Mesenchymal stem cell (in vitro differentiated cells and primary cell): Measurements from ENCODE around the gene ZFP69.
"Not testable (repeated sequence)": the region's sequence is repeated elsewhere in the genome, so short reads cannot be mapped to it uniquely, and the experiment has no call there.

ENCODE experiments used
- DNase-seq: peaks from one replicate; pipeline ENCODE4 v3.0.0-alpha.2; 2013
- H2AFZ ChIP-seq: one replicate; pipeline ENCODE4 v1.6.1; 2013; ENCODE audit warnings: low read depth, mild to moderate bottlenecking, control low read depth, inconsistent platforms, low read length, moderate library complexity
- H2AK5ac ChIP-seq: 2 replicates; pipeline ENCODE4 v1.6.1; 2013; ENCODE audit warnings: low read length, moderate library complexity, mild to moderate bottlenecking, inconsistent platforms; ENCODE audit not compliant: severe bottlenecking
- H2BK120ac ChIP-seq: one replicate; pipeline ENCODE4 v1.6.1; 2013; ENCODE audit warnings: low read depth, mild to moderate bottlenecking, inconsistent platforms, low read length, moderate library complexity
- H2BK12ac ChIP-seq, 2 experiments: one replicate each; pipeline ENCODE4 v1.6.1; 2013; ENCODE audit warnings: inconsistent platforms in 2 of 2, low read length in 2 of 2, mild to moderate bottlenecking in 2 of 2, moderate library complexity in 2 of 2, control low read depth in 1 of 2
- H2BK15ac ChIP-seq: one replicate; pipeline ENCODE4 v1.6.1; 2013; ENCODE audit warnings: mild to moderate bottlenecking, low read depth, inconsistent platforms; ENCODE audit not compliant: poor library complexity, severe bottlenecking
- H2BK5ac ChIP-seq: 2 replicates; pipeline ENCODE4 v1.6.1; 2013; ENCODE audit warnings: low read depth, mild to moderate bottlenecking, low read length, control low read depth, inconsistent platforms; ENCODE audit not compliant: poor library complexity, severe bottlenecking
- H3K14ac ChIP-seq, 2 experiments: one replicate each; pipeline ENCODE4 v1.6.1; 2013; ENCODE audit warnings: inconsistent platforms in 2 of 2, low read length in 2 of 2, control low read depth in 1 of 2, mild to moderate bottlenecking in 1 of 2, moderate library complexity in 1 of 2
- H3K18ac ChIP-seq, 2 experiments: one replicate each; pipeline ENCODE4 v1.6.1; 2013; ENCODE audit warnings: inconsistent platforms in 2 of 2, low read length in 2 of 2, control low read depth in 1 of 2, low read depth in 1 of 2, mild to moderate bottlenecking in 1 of 2
- H3K23ac ChIP-seq, 2 experiments: one replicate each; pipeline ENCODE4 v1.6.1; 2013; ENCODE audit warnings: inconsistent platforms in 2 of 2, low read length in 2 of 2, mild to moderate bottlenecking in 2 of 2, moderate library complexity in 2 of 2, control low read depth in 1 of 2
- H3K27ac ChIP-seq: 2 replicates; pipeline ENCODE4 v1.5.1; 2013; ENCODE audit warnings: mild to moderate bottlenecking, moderate library complexity, low read length, control low read depth, inconsistent platforms; ENCODE audit not compliant: poor library complexity, severe bottlenecking
- H3K27me3 ChIP-seq, 2 experiments: 2 replicates each; pipeline versions ENCODE4 v1.6.1 to v1.7.0; 2013; ENCODE audit warnings: low read length in 2 of 2, mild to moderate bottlenecking in 2 of 2, moderate library complexity in 2 of 2, control low read depth in 1 of 2, inconsistent platforms in 1 of 2; ENCODE audit not compliant: control insufficient read depth in 1 of 2, insufficient read depth in 1 of 2
- H3K36me3 ChIP-seq, 2 experiments: 2 replicates each; pipeline versions ENCODE4 v1.6.1 to v1.7.0; 2013; ENCODE audit warnings: low read length in 2 of 2, control low read depth in 1 of 2, inconsistent platforms in 1 of 2, low read depth in 1 of 2, mild to moderate bottlenecking in 1 of 2; ENCODE audit not compliant: insufficient read depth in 2 of 2, control insufficient read depth in 1 of 2
- H3K4ac ChIP-seq, 2 experiments: one replicate each; pipeline ENCODE4 v1.6.1; 2013; ENCODE audit warnings: inconsistent platforms in 2 of 2, low read length in 2 of 2, mild to moderate bottlenecking in 2 of 2, moderate library complexity in 2 of 2, control low read depth in 1 of 2, low read depth in 1 of 2
- H3K4me1 ChIP-seq: 2 replicates; pipeline ENCODE4 v1.6.1; 2013; ENCODE audit warnings: low read depth, low read length, control low read depth; ENCODE audit not compliant: control insufficient read depth, insufficient read depth
- H3K4me2 ChIP-seq: 2 replicates; pipeline ENCODE4 v1.6.1; 2013; ENCODE audit warnings: low read length, mild to moderate bottlenecking, inconsistent platforms; ENCODE audit not compliant: poor library complexity, severe bottlenecking
- H3K4me3 ChIP-seq, 2 experiments: 2 replicates each; pipeline versions ENCODE4 v1.5.1 to v1.7.0; 2013; ENCODE audit warnings: low read length in 2 of 2, mild to moderate bottlenecking in 2 of 2, control low read depth in 1 of 2, low read depth in 1 of 2; ENCODE audit not compliant: insufficient read depth in 1 of 2
- H3K79me1 ChIP-seq: replicated peaks from 2 replicates; pipeline ENCODE4 v1.6.1; 2013; ENCODE audit warnings: mild to moderate bottlenecking, control low read depth, low read length, inconsistent platforms; ENCODE audit not compliant: poor library complexity, severe bottlenecking
- H3K9ac ChIP-seq: 2 replicates; pipeline ENCODE4 v1.7.0; 2013; ENCODE audit warnings: mild to moderate bottlenecking, low read length, moderate library complexity
- H3K9me3 ChIP-seq: 2 replicates; pipeline ENCODE4 v1.7.0; 2013; ENCODE audit warnings: mild to moderate bottlenecking, low read length; ENCODE audit not compliant: control insufficient read depth
- H4K8ac ChIP-seq: one replicate; pipeline ENCODE4 v1.6.1; 2013; ENCODE audit warnings: inconsistent platforms, mild to moderate bottlenecking, low read length, moderate library complexity
- H4K91ac ChIP-seq: one replicate; pipeline ENCODE4 v1.6.1; 2013; ENCODE audit warnings: mild to moderate bottlenecking, low read length, inconsistent platforms
- WGBS: methylation state at CpG from one replicate; pipeline ENCODE4 v1.1.7; 2013; ENCODE audit warnings: mixed read lengths; 5-methylcytosine and 5-hydroxymethylcytosine counted together

ZFP69 gene

GRCh38 chr1:40479156-40479555, 2.1 kb downstream of the ZFP69 start:
- no peak overlapping the region for H2BK15ac ChIP-seq
- no peak overlapping the region for H2BK12ac ChIP-seq
- H3K4me2 ChIP-seq = no peak overlapping the region
- no peak overlapping the region for H3K27ac ChIP-seq
- H2AK5ac ChIP-seq = no peak overlapping the region
- H3K9me3 ChIP-seq = peaks cover 54% of the 10 kb centered on the region
- no peak overlapping the region for H3K14ac ChIP-seq
- H2AFZ ChIP-seq = no peak overlapping the region
- no peak overlapping the region for H4K8ac ChIP-seq
- no peaks in the 10 kb centered on the region for H3K27me3 ChIP-seq
- H2BK5ac ChIP-seq = no peak overlapping the region
- no peak overlapping the region for H3K18ac ChIP-seq
- H3K23ac ChIP-seq = no peak overlapping the region
- no peak overlapping the region for H4K91ac ChIP-seq
- no peak overlapping the region for H3K4ac ChIP-seq
- H3K4me1 ChIP-seq = no peaks in the 10 kb centered on the region
- H3K4me3 ChIP-seq = no peak overlapping the region
- DNase-seq = no peak
- 95% methylated on average over 4 of the region's 4 CpGs for WGBS
- no peak overlapping the region for H2BK120ac ChIP-seq
- H3K36me3 ChIP-seq = peaks cover 3 to 31% of the 10 kb centered on the region in 2 experiments
- H3K79me1 ChIP-seq = peaks cover 2% of the 10 kb centered on the region
- no peak overlapping the region for H3K9ac ChIP-seq

- H3K9me3 ChIP-seq = peaks cover 85% of the 10 kb centered on the region
- no peak overlapping the region for H3K4me2 ChIP-seq
- H2BK5ac ChIP-seq = no peak overlapping the region
- no peak overlapping the region for H2AK5ac ChIP-seq
- no peak overlapping the region for H3K18ac ChIP-seq
- H3K79me1 ChIP-seq = peaks cover 12% of the 10 kb centered on the region
- H3K14ac ChIP-seq = no peak overlapping the region
- H3K9ac ChIP-seq = no peak overlapping the region
- no peak overlapping the region for H2BK12ac ChIP-seq
- WGBS = 94% methylated on average over 3 of the region's 4 CpGs
- no peak overlapping the region for H3K4ac ChIP-seq
- DNase-seq = peak; percentile 11
- no peak overlapping the region for H2AFZ ChIP-seq
- no peak overlapping the region for H3K23ac ChIP-seq
- no peak overlapping the region for H4K8ac ChIP-seq
- H3K27me3 ChIP-seq = no peaks in the 10 kb centered on the region
- H3K27ac ChIP-seq = no peak overlapping the region
- H3K4me3 ChIP-seq = peak overlapping the region in 1 of 2 experiments; percentile 25
- H3K36me3 ChIP-seq = peaks cover 12 to 69% of the 10 kb centered on the region in 2 experiments
- no peak overlapping the region for H2BK120ac ChIP-seq
- no peaks in the 10 kb centered on the region for H3K4me1 ChIP-seq
- H4K91ac ChIP-seq = no peak overlapping the region
- H2BK15ac ChIP-seq = no peak overlapping the region
Measured at GRCh38 chr1:40495315-40495903, 18.3 kb downstream of the ZFP69 start.

- not testable (repeated sequence) for H3K23ac ChIP-seq, H3K4me1 ChIP-seq, H3K9ac ChIP-seq, H2BK5ac ChIP-seq, H3K18ac ChIP-seq, DNase-seq, H3K4ac ChIP-seq, H2AFZ ChIP-seq, H3K14ac ChIP-seq, H2BK15ac ChIP-seq, H4K91ac ChIP-seq, H4K8ac ChIP-seq, H2BK12ac ChIP-seq, H3K27ac ChIP-seq, H2AK5ac ChIP-seq, H2BK120ac ChIP-seq, H3K27me3 ChIP-seq, H3K4me3 ChIP-seq, H3K4me2 ChIP-seq
- Histone ChIP-seq H3K36me3 (peaks cover 5 to 16% of the 10 kb centered on the region in 2 experiments), H3K79me1 (peaks cover 27% of the 10 kb centered on the region), H3K9me3 (peaks cover 58% of the 10 kb centered on the region)
- WGBS = 94% methylated on average over 4 of the region's 4 CpGs
Measured at GRCh38 chr1:40502651-40503050, 25.6 kb downstream of the ZFP69 start.

GRCh38 chr1:40507973-40508372, 30.9 kb downstream of the ZFP69 start:
- Histone ChIP-seq H3K23ac (no peak overlapping the region), H2BK120ac (peak overlapping the region; percentile 87), H3K79me1 (peaks cover 18% of the 10 kb centered on the region), H4K91ac (no peak overlapping the region), H3K36me3 (peaks cover 3 to 13% of the 10 kb centered on the region in 2 experiments), H3K27ac (peak overlapping the region; percentile 84), H2AK5ac (no peak overlapping the region), H2AFZ (peak overlapping the region; percentile 20), H3K9me3 (peaks cover 36% of the 10 kb centered on the region), H3K18ac (peak overlapping the region; percentile 94 to 96), H3K27me3 (no peaks in the 10 kb centered on the region), H3K9ac (peak overlapping the region; percentile 95), H3K14ac (no peak overlapping the region), H2BK5ac (peak overlapping the region; percentile 61), H4K8ac (peak overlapping the region; percentile 95), H2BK15ac (peak overlapping the region; percentile 60), H3K4me1 (peaks cover 4% of the 10 kb centered on the region), H3K4me3 (peak overlapping the region; percentile 71 to 87), H2BK12ac (no peak overlapping the region), H3K4ac (peak overlapping the region; percentile 83 to 96), H3K4me2 (peak overlapping the region; percentile 98)
- WGBS = 50% methylated on average over 3 of the region's 6 CpGs
- no peak for DNase-seq
